Measurements from ENCODE around the gene CD1C. TPM values are rescaled to one million over a fixed set of nuclear protein-coding genes. Genes with fewer than 3 reads are reported as not detected.
"Not testable (repeated sequence)": the region's sequence is repeated elsewhere in the genome, so short reads cannot be mapped to it uniquely, and the experiment has no call there.

The CD1C gene
- not detected for polyA plus RNA-seq (2013, experiment 1 of 4)
- not detected for polyA plus RNA-seq (2013, experiment 2 of 4)
- polyA plus RNA-seq (2013, experiment 3 of 4) = not detected
- not detected for polyA plus RNA-seq (2013, experiment 4 of 4)

DNA sequence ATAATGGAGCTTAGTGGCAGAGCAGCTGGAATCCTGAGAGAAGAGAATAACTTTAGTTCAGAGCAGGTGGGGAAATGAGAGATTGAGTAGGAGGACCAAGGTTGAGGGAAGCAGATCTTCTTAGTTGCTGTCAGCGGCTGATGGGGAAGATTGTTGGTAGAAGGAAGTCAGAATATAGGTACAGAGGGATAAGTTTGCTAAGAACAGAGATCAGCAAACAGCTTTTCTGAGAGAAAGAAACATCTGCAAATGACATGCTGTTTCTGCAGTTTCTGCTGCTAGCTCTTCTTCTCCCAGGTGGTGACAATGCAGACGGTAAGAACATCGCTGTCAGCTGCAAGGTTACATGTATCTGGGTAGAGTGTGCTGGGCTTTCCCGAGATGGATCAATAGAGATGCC is at the start of gene CD1C:
CD1C (plus strand) TSS at position 113 of the 400 bp plus-strand sequence; CDS start at position 255, 142 bp downstream.
- Histone ChIP-seq H3K36me3 (ENCODE audit: control insufficient read depth, insufficient read depth, low read length) (no peaks in the 10 kb centered on the region), H3K27me3 (ENCODE audit: control insufficient read depth, insufficient read depth, low read length, poor library complexity, severe bottlenecking) (no peaks in the 10 kb centered on the region), H3K4me3 (ENCODE audit: insufficient read depth, low read depth, low read length) (no peak within 1 kb of the TSS), H3K4me1 (ENCODE audit: control insufficient read depth, insufficient read depth, low read length) (no peaks in the 10 kb centered on the region), H3K27ac (ENCODE audit: insufficient read depth, low read depth, low read length, poor library complexity, severe bottlenecking) (no peak within 1 kb of the TSS), H3K9me3 (ENCODE audit: control insufficient read depth, low read length) (no peaks in the 10 kb centered on the region)
- WGBS, 2 experiments = 92 to 94% methylated on average over 4 of the region's 4 CpGs

DNA sequence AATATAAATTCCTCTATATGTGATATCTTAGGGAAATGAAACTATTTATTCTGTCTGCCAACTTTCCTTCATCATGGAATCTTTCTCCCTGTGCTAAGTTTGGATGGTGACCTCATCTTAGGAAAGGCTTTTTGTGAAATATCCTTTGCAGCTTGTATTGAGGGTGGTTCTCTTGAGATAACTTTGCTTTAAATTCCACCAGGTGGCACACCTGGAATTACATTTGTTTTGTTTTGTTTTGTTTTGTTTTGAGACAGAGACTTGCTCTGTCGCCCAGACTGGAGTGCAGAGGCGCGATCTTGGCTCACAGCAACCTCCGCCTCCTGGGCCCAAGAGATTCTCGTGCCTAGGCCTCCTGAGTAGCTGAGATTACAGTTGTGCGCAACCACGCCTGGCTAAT is 43.1 kb upstream of the CD1C start:
- Histone ChIP-seq H3K27me3 (ENCODE audit: control insufficient read depth, insufficient read depth, low read length, poor library complexity, severe bottlenecking) (no peaks in the 10 kb centered on the region), H3K36me3 (ENCODE audit: control insufficient read depth, insufficient read depth, low read length) (no peaks in the 10 kb centered on the region), H3K27ac (ENCODE audit: insufficient read depth, low read depth, low read length, poor library complexity, severe bottlenecking) (no peak overlapping the region), H3K4me3 (ENCODE audit: insufficient read depth, low read depth, low read length) (no peak overlapping the region), H3K4me1 (ENCODE audit: control insufficient read depth, insufficient read depth, low read length) (no peaks in the 10 kb centered on the region), H3K9me3 (ENCODE audit: control insufficient read depth, low read length) (no peaks in the 10 kb centered on the region)
- 90 to 91% methylated on average over 7 of the region's 7 CpGs for WGBS, 2 experiments

DNA sequence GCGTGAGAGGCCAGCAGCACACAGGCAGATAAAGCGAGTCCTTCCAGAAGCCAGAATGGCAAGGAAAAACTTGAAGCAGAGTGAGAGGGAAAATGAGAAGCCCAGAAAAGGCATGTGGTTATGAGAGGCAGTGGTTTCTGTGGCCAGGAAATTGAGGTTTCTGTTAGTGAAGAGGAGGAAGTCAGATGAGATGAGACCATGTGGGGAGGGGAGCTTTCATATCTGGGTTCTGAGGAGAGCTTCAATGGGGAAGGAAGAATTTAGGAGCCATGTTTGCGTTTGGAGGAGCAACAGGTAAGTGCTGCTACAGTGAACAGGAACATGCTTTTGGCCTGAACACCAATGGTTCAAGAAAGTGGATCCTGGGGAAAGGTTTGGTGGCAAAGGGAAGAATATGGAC is 41.6 kb upstream of the CD1C start:
- WGBS, 2 experiments = 92 to 95% methylated on average over 3 of the region's 3 CpGs
- Histone ChIP-seq H3K9me3 (ENCODE audit: control insufficient read depth, low read length) (no peaks in the 10 kb centered on the region), H3K36me3 (ENCODE audit: control insufficient read depth, insufficient read depth, low read length) (no peaks in the 10 kb centered on the region), H3K4me1 (ENCODE audit: control insufficient read depth, insufficient read depth, low read length) (no peaks in the 10 kb centered on the region), H3K27ac (ENCODE audit: insufficient read depth, low read depth, low read length, poor library complexity, severe bottlenecking) (no peak overlapping the region), H3K4me3 (ENCODE audit: insufficient read depth, low read depth, low read length) (no peak overlapping the region), H3K27me3 (ENCODE audit: control insufficient read depth, insufficient read depth, low read length, poor library complexity, severe bottlenecking) (no peaks in the 10 kb centered on the region)

DNA sequence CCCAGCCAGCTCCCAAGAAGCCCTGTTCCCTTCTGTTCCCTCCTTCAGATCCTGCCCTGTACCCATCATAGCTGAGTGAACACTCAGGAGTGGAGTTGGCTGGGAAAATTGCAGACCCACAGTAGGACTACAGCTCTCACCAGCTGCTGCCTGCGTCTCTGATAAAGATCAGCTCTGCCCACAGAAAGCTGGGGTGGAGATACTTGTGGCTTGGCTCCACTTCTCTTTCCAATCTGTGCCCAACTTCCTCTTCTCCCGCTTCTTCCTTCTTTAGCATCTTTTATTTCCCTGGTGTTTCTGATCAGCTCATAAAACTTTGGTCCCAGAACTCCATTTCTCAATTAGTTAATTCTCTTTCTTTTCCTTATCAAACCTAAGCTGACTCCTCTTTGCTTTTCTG is 41.0 kb upstream of the CD1C start:
- Histone ChIP-seq H3K27ac (ENCODE audit: insufficient read depth, low read depth, low read length, poor library complexity, severe bottlenecking) (no peak overlapping the region), H3K36me3 (ENCODE audit: control insufficient read depth, insufficient read depth, low read length) (no peaks in the 10 kb centered on the region), H3K9me3 (ENCODE audit: control insufficient read depth, low read length) (no peaks in the 10 kb centered on the region), H3K27me3 (ENCODE audit: control insufficient read depth, insufficient read depth, low read length, poor library complexity, severe bottlenecking) (no peaks in the 10 kb centered on the region), H3K4me3 (ENCODE audit: insufficient read depth, low read depth, low read length) (no peak overlapping the region), H3K4me1 (ENCODE audit: control insufficient read depth, insufficient read depth, low read length) (no peaks in the 10 kb centered on the region)
- WGBS, 2 experiments = 89 to 94% methylated on average over 2 of the region's 2 CpGs

DNA sequence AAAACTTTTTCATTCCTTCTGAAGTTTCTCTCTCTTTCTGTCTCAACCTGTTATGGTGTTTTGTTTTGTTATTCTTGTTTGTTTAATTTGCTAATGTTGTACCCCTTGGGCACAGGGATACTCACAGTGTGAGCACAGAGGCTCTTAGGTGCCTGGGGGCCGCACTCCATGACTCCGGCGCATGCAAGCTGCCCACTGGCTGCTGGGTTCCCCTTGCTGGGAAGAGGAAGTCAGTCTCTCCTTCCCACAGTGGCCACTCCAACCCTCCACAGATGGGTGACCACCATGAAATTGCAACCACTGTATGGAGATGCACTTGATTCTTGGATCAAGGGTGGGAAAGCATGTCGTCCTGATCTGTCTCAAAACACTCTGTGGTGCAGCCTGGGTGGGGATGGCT is 40.1 kb upstream of the CD1C start:
- no peak overlapping the region for H3K4me3 ChIP-seq (ENCODE audit: insufficient read depth, low read depth, low read length)
- H3K9me3 ChIP-seq (ENCODE audit: control insufficient read depth, low read length) = no peaks in the 10 kb centered on the region
- 90 to 95% methylated on average over 4 of the region's 4 CpGs for WGBS, 2 experiments
- no peaks in the 10 kb centered on the region for H3K36me3 ChIP-seq (ENCODE audit: control insufficient read depth, insufficient read depth, low read length)
- H3K4me1 ChIP-seq (ENCODE audit: control insufficient read depth, insufficient read depth, low read length) = no peaks in the 10 kb centered on the region
- no peaks in the 10 kb centered on the region for H3K27me3 ChIP-seq (ENCODE audit: control insufficient read depth, insufficient read depth, low read length, poor library complexity, severe bottlenecking)
- no peak overlapping the region for H3K27ac ChIP-seq (ENCODE audit: insufficient read depth, low read depth, low read length, poor library complexity, severe bottlenecking)

DNA sequence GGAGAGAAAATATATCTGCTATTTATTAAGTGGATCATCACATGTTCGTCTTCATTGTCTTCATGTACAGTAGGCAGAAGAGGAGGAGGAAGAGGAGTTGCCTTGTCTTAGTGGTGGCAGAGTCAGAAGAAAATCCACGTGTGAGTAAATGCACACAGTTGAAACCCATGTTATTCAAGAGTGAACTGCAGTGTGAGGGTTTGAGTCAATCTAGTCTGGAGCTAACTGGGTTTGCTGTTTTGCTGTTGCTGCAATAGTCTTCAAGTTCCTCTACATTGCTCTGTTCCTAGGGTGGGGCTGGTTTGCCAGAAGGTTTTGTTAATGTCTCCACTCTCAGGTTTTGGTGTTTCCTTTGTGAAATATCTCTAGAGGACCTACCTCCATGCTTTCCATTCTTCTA is 38.6 kb upstream of the CD1C start:
- no peaks in the 10 kb centered on the region for H3K9me3 ChIP-seq (ENCODE audit: control insufficient read depth, low read length)
- no peak overlapping the region for H3K27ac ChIP-seq (ENCODE audit: insufficient read depth, low read depth, low read length, poor library complexity, severe bottlenecking)
- H3K27me3 ChIP-seq (ENCODE audit: control insufficient read depth, insufficient read depth, low read length, poor library complexity, severe bottlenecking) = no peaks in the 10 kb centered on the region
- 87 to 93% methylated on average over 2 of the region's 2 CpGs for WGBS, 2 experiments
- H3K36me3 ChIP-seq (ENCODE audit: control insufficient read depth, insufficient read depth, low read length) = no peaks in the 10 kb centered on the region
- no peaks in the 10 kb centered on the region for H3K4me1 ChIP-seq (ENCODE audit: control insufficient read depth, insufficient read depth, low read length)
- no peak overlapping the region for H3K4me3 ChIP-seq (ENCODE audit: insufficient read depth, low read depth, low read length)

DNA sequence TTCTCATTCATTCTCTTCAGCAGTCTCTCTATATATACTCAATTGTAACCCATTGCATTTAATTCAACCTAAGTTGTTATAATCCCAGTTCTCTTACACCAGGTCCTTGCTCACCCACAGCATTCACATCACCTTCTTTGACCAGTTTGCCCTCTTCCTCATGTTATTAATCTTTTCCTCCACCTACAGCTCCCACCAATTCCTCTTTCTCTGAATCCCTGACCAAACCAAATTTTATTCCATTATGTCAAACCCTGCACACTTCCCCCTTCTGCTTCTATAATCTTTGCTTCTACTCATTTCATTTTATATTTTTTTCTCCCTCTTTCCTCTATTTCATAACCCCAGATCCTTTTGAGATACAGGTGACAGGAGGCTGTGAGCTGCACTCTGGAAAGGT is 34.1 kb upstream of the CD1C start:
- H3K27me3 ChIP-seq (ENCODE audit: control insufficient read depth, insufficient read depth, low read length, poor library complexity, severe bottlenecking) = no peaks in the 10 kb centered on the region

DNA sequence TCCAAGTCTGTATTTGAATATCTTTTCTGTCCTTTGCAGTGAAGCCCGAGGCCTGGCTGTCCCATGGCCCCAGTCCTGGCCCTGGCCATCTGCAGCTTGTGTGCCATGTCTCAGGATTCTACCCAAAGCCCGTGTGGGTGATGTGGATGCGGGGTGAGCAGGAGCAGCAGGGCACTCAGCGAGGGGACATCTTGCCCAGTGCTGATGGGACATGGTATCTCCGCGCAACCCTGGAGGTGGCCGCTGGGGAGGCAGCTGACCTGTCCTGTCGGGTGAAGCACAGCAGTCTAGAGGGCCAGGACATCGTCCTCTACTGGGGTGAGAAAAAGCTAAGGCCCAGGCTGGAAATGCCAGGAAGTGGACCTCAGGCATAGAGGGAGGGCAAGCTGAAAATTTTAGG is 33.0 kb upstream of the CD1C start:
- H3K4me3 ChIP-seq (ENCODE audit: insufficient read depth, low read depth, low read length); H3K36me3 ChIP-seq (ENCODE audit: control insufficient read depth, insufficient read depth, low read length); H3K4me1 ChIP-seq (ENCODE audit: control insufficient read depth, insufficient read depth, low read length); H3K27me3 ChIP-seq (ENCODE audit: control insufficient read depth, insufficient read depth, low read length, poor library complexity, severe bottlenecking); H3K9me3 ChIP-seq (ENCODE audit: control insufficient read depth, low read length); H3K27ac ChIP-seq (ENCODE audit: insufficient read depth, low read depth, low read length, poor library complexity, severe bottlenecking): not testable (repeated sequence)
- 94% methylated on average over 9 of the region's 9 CpGs for WGBS, 2 experiments

More for the DNA sequence above, 34.1 kb upstream of the CD1C start:
- Histone ChIP-seq H3K4me3 (ENCODE audit: insufficient read depth, low read depth, low read length) (no peak overlapping the region), H3K36me3 (ENCODE audit: control insufficient read depth, insufficient read depth, low read length) (no peaks in the 10 kb centered on the region), H3K27ac (ENCODE audit: insufficient read depth, low read depth, low read length, poor library complexity, severe bottlenecking) (no peak overlapping the region), H3K9me3 (ENCODE audit: control insufficient read depth, low read length) (no peaks in the 10 kb centered on the region), H3K4me1 (ENCODE audit: control insufficient read depth, insufficient read depth, low read length) (no peaks in the 10 kb centered on the region)

DNA sequence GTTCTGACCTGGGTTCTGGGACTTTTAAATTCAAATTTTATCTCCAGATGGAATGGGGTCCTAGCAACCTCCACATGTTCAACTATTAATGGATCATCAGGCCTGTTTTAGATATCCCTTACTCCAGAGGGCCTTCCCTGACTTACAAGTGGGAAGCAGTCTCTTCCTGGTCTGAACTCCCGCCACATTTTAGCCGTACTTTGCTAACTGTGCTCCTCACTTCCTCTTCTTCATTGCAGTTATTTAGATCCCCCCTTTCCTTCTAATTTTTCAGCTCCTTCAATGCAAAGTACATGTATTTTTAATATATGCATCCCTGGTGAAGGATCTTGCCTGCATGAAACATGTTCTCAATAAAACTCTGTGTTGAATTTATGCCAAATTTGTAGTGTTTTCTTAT is 31.8 kb upstream of the CD1C start:
- no peaks in the 10 kb centered on the region for H3K4me1 ChIP-seq (ENCODE audit: control insufficient read depth, insufficient read depth, low read length)
- 90 to 94% methylated on average over 2 of the region's 2 CpGs for WGBS, 2 experiments
- H3K9me3 ChIP-seq (ENCODE audit: control insufficient read depth, low read length) = no peaks in the 10 kb centered on the region
- H3K36me3 ChIP-seq (ENCODE audit: control insufficient read depth, insufficient read depth, low read length) = no peaks in the 10 kb centered on the region
- no peak overlapping the region for H3K27ac ChIP-seq (ENCODE audit: insufficient read depth, low read depth, low read length, poor library complexity, severe bottlenecking)
- no peaks in the 10 kb centered on the region for H3K27me3 ChIP-seq (ENCODE audit: control insufficient read depth, insufficient read depth, low read length, poor library complexity, severe bottlenecking)
- no peak overlapping the region for H3K4me3 ChIP-seq (ENCODE audit: insufficient read depth, low read depth, low read length)

DNA sequence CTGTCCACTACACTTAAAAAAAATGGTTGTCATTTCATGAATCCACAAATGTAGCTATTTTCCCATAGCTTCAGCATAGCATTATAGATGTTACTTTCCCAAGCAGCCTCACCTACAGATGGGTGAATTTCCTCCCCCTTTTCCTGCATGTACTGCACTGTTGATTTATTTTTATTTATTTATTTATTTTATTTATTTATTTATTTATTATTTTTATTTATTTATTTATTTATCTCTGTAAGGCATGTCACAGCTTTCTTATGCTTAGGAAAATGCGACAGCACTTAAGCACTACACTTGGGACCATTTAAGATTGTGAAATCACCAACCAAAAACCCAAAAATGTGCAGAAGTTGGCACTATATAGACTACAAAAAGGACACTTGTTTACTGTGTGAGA is 30.6 kb upstream of the CD1C start:
- H3K27ac ChIP-seq (ENCODE audit: insufficient read depth, low read depth, low read length, poor library complexity, severe bottlenecking) = no peak overlapping the region
- H3K9me3 ChIP-seq (ENCODE audit: control insufficient read depth, low read length) = no peaks in the 10 kb centered on the region
- H3K27me3 ChIP-seq (ENCODE audit: control insufficient read depth, insufficient read depth, low read length, poor library complexity, severe bottlenecking) = no peaks in the 10 kb centered on the region
- no peaks in the 10 kb centered on the region for H3K36me3 ChIP-seq (ENCODE audit: control insufficient read depth, insufficient read depth, low read length)
- no peaks in the 10 kb centered on the region for H3K4me1 ChIP-seq (ENCODE audit: control insufficient read depth, insufficient read depth, low read length)
- WGBS, 2 experiments = 82 to 90% methylated on average over 1 of the region's 1 CpG
- no peak overlapping the region for H3K4me3 ChIP-seq (ENCODE audit: insufficient read depth, low read depth, low read length)

DNA sequence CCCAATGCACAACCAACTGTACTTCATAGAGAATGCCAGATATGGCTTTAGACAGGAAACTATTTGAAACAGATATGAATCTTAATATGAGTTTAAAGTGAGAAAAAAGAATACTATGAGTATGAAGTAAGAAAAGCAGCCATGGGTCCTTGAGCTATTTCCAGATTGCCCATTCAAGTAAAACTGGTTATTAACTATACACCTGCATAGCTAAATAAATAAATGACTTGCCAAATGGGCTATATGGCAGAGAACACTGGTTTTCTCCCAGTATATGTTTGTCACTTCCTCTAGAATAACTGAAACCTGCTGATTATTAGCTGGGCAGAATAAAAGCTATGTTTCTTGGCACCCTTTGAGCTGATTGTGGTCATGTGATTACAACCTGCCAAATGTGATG is 17.0 kb upstream of the CD1C start:
- H3K4me3 ChIP-seq (ENCODE audit: insufficient read depth, low read depth, low read length) = no peak overlapping the region
- H3K27me3 ChIP-seq (ENCODE audit: control insufficient read depth, insufficient read depth, low read length, poor library complexity, severe bottlenecking) = no peaks in the 10 kb centered on the region
- H3K9me3 ChIP-seq (ENCODE audit: control insufficient read depth, low read length) = no peaks in the 10 kb centered on the region
- no peaks in the 10 kb centered on the region for H3K36me3 ChIP-seq (ENCODE audit: control insufficient read depth, insufficient read depth, low read length)
- H3K4me1 ChIP-seq (ENCODE audit: control insufficient read depth, insufficient read depth, low read length) = no peaks in the 10 kb centered on the region
- no peak overlapping the region for H3K27ac ChIP-seq (ENCODE audit: insufficient read depth, low read depth, low read length, poor library complexity, severe bottlenecking)

All from ectodermal cell (in vitro differentiated cells).